H1 (cell line): ENCODE data around the gene ING5. TPM values are rescaled to one million over a fixed set of nuclear protein-coding genes. Genes with fewer than 3 reads are reported as not detected.

Source experiments
- CTCF ChIA-PET: fragments of 300-600 bp; sonication (Branson Sonifier 250); formaldehyde crosslinking; loops from one replicate; lab custom pipeline; 2021; ENCODE audit not compliant: partially characterized antibody; lab: Charles Lee
- POLR2A ChIA-PET: fragments of 300-600 bp; sonication (Branson Sonifier 250); formaldehyde crosslinking; loops from one replicate; lab custom pipeline; 2021; ENCODE audit warnings: inconsistent platforms; ENCODE audit not compliant: partially characterized antibody; lab: Charles Lee
- DNase-seq, 2 experiments: peaks; one replicate each; pipeline versions ENCODE4 v3.0.0 to v3.0.0-alpha.2; 2010 to 2022; ENCODE audit warnings: low spot score in 2 of 2, low read depth in 1 of 2, mixed read lengths in 1 of 2
- FAIRE-seq: peaks from 2 replicates; lab custom pipeline; 2011; peaks lifted over from hg19 to GRCh38; lab: Jason Lieb, UNC
- H2AFZ ChIP-seq: 2 replicates; pipeline ENCODE4 v1.8.1; 2012; ENCODE audit warnings: low read length, inconsistent platforms
- H2AK5ac ChIP-seq: 2 replicates; pipeline ENCODE4 v1.6.1; 2013; ENCODE audit warnings: low read depth, low read length
- H2BK120ac ChIP-seq: replicated peaks from 2 replicates; pipeline ENCODE3; 2013; ENCODE audit warnings: low read depth, low read length, inconsistent platforms
- H2BK12ac ChIP-seq: 2 replicates; pipeline ENCODE4 v1.6.1; 2013; ENCODE audit warnings: low read depth, low read length
- H2BK15ac ChIP-seq: 2 replicates; pipeline ENCODE4 v1.6.1; 2013; ENCODE audit warnings: low read length
- H2BK20ac ChIP-seq: 2 replicates; pipeline ENCODE4 v1.6.1; 2013; ENCODE audit warnings: low read length
- H2BK5ac ChIP-seq: 2 replicates; pipeline ENCODE4 v1.6.1; 2013; ENCODE audit warnings: low read depth, low read length
- H3K14ac ChIP-seq: 2 replicates; pipeline ENCODE4 v1.6.1; 2013; ENCODE audit warnings: inconsistent platforms; ENCODE audit not compliant: insufficient read length
- H3K18ac ChIP-seq: 2 replicates; pipeline ENCODE4 v1.6.1; 2013; ENCODE audit warnings: low read length; ENCODE audit errors: extremely low read depth
- H3K23ac ChIP-seq: 2 replicates; pipeline ENCODE4 v1.6.1; 2013; ENCODE audit warnings: inconsistent platforms; ENCODE audit not compliant: insufficient read length
- H3K23me2 ChIP-seq: 2 replicates; pipeline ENCODE4 v1.6.1; 2013; ENCODE audit warnings: low read depth, low read length
- H3K27ac ChIP-seq: 2 replicates; pipeline ENCODE4 v1.6.1; 2011; ENCODE audit warnings: low read depth, low read length, inconsistent platforms
- H3K27me3 ChIP-seq, 4 experiments: replicated peaks in 1 of 4; 1 replicate in 1 of 4; 2 replicates in 3 of 4; pipeline versions ENCODE4 v1.6.1 to v1.8.1; 2011 to 2013; ENCODE audit warnings: low read length in 3 of 4, mild to moderate bottlenecking in 3 of 4, inconsistent platforms in 2 of 4, mixed read lengths in 2 of 4, moderate library complexity in 1 of 4; ENCODE audit not compliant: control insufficient read depth in 3 of 4, insufficient read depth in 3 of 4; ENCODE audit errors: extremely low read depth in 1 of 4
- H3K36me3 ChIP-seq, 4 experiments: 2 replicates each; pipeline versions ENCODE4 v1.6.1 to v1.8.1; 2011 to 2013; ENCODE audit warnings: mild to moderate bottlenecking in 4 of 4, low read length in 3 of 4, moderate library complexity in 2 of 4, control low read depth in 1 of 4, inconsistent platforms in 1 of 4; ENCODE audit not compliant: insufficient read depth in 4 of 4, control insufficient read depth in 2 of 4
- H3K4ac ChIP-seq: replicated peaks from 2 replicates; pipeline ENCODE3; 2013; ENCODE audit warnings: low read length, low read depth, mixed read lengths, inconsistent platforms; ENCODE audit not compliant: insufficient read length
- H3K4me1 ChIP-seq, 4 experiments: replicated peaks in 1 of 4; 1 replicate in 1 of 4; 2 replicates in 3 of 4; pipeline versions ENCODE4 v1.6.1 to v1.8.1; 2011 to 2013; ENCODE audit warnings: low read length in 3 of 4, inconsistent platforms in 2 of 4, mixed read lengths in 1 of 4; ENCODE audit not compliant: insufficient read depth in 4 of 4, control insufficient read depth in 3 of 4
- H3K4me2 ChIP-seq, 2 experiments: 2 replicates each; pipeline versions ENCODE4 v1.6.1 to v1.8.1; 2011 to 2013; ENCODE audit warnings: low read depth in 2 of 2, low read length in 2 of 2, control low read depth in 1 of 2, inconsistent platforms in 1 of 2, mild to moderate bottlenecking in 1 of 2; ENCODE audit not compliant: insufficient read depth in 1 of 2
- H3K4me3 ChIP-seq, 4 experiments: fragments of 200-600, 300-600 bp in 1 of 4; sonication (generic), shearing (Covaris generic), sonication (Bioruptor Twin) in 1 of 4; 2 replicates each; pipeline versions ENCODE4 v1.5.1 to v1.8.1; 2011 to 2016; ENCODE audit warnings: low read length in 4 of 4, low read depth in 3 of 4, control low read depth in 2 of 4, inconsistent platforms in 2 of 4, mild to moderate bottlenecking in 2 of 4, mixed read lengths in 1 of 4, moderate library complexity in 1 of 4; ENCODE audit not compliant: insufficient read depth in 2 of 4; ENCODE audit errors: extremely low read depth in 1 of 4
- H3K56ac ChIP-seq: replicated peaks from 2 replicates; pipeline ENCODE3; 2013; ENCODE audit warnings: low read depth, mild to moderate bottlenecking, mixed read lengths, low read length, inconsistent platforms; ENCODE audit not compliant: insufficient read length
- H3K79me1 ChIP-seq: 2 replicates; pipeline ENCODE4 v1.6.1; 2013; ENCODE audit warnings: low read depth, low read length, control low read depth
- H3K79me2 ChIP-seq, 2 experiments: 2 replicates each; pipeline versions ENCODE4 v1.6.1 to v1.8.1; 2012 to 2013; ENCODE audit warnings: low read length in 2 of 2, mild to moderate bottlenecking in 2 of 2, inconsistent platforms in 1 of 2; ENCODE audit not compliant: insufficient read depth in 2 of 2, control insufficient read depth in 1 of 2
- H3K9ac ChIP-seq, 4 experiments: replicated peaks in 1 of 4; 1 replicate in 1 of 4; 2 replicates in 3 of 4; pipeline versions ENCODE4 v1.6.1 to v1.8.1; 2011 to 2013; ENCODE audit warnings: low read depth in 3 of 4, low read length in 3 of 4, control low read depth in 2 of 4, mild to moderate bottlenecking in 2 of 4, moderate library complexity in 2 of 4, inconsistent platforms in 1 of 4; ENCODE audit errors: extremely low read depth in 1 of 4
- H3K9me3 ChIP-seq, 2 experiments: 2 replicates each; pipeline versions ENCODE4 v1.6.1 to v1.8.1; 2012 to 2013; ENCODE audit warnings: mild to moderate bottlenecking in 2 of 2, moderate library complexity in 2 of 2, control low read depth in 1 of 2, inconsistent platforms in 1 of 2, low read depth in 1 of 2, low read length in 1 of 2, mixed read lengths in 1 of 2; ENCODE audit not compliant: insufficient read depth in 2 of 2
- H4K20me1 ChIP-seq, 2 experiments: replicated peaks in 1 of 2; 2 replicates each; pipeline versions ENCODE3 to v1.8.1; 2011 to 2013; ENCODE audit warnings: inconsistent platforms in 2 of 2, low read length in 2 of 2, mild to moderate bottlenecking in 1 of 2; ENCODE audit not compliant: insufficient read depth in 2 of 2, control insufficient read depth in 1 of 2
- H4K5ac ChIP-seq: 2 replicates; pipeline ENCODE4 v1.6.1; 2013; ENCODE audit warnings: low read length, low read depth, mixed read lengths, inconsistent platforms; ENCODE audit not compliant: insufficient read length
- H4K8ac ChIP-seq: 2 replicates; pipeline ENCODE4 v1.8.0; 2013; ENCODE audit warnings: mild to moderate bottlenecking, moderate library complexity, low read length, inconsistent platforms; ENCODE audit not compliant: insufficient read depth; ENCODE audit errors: extremely low read depth
- H4K91ac ChIP-seq: replicated peaks from 2 replicates; pipeline ENCODE3; 2013; ENCODE audit warnings: low read length, mixed read lengths, inconsistent platforms; ENCODE audit not compliant: insufficient read length
- CBX8 ChIP-seq: fragments of 300-800, 300-1000 bp; sonication (generic); IDR thresholded peaks from 2 replicates; pipeline ENCODE4 v1.7.1; 2016; ENCODE audit warnings: low read depth, low read length, borderline replicate concordance
- RAD21 ChIP-seq, 2 experiments: IDR thresholded peaks in 1 of 2; conservative IDR thresholded peaks in 1 of 2; 2 replicates each; pipeline ENCODE4 v1.6.1; 2011; ENCODE audit warnings: low read depth in 2 of 2, low read length in 2 of 2, improper control_type of control experiment in 1 of 2, inconsistent platforms in 1 of 2, mild to moderate bottlenecking in 1 of 2, moderate library complexity in 1 of 2
- SUZ12 ChIP-seq: fragments of 200-600 bp; sonication (generic); IDR thresholded peaks from 2 replicates; pipeline ENCODE4 v1.6.1; 2012; ENCODE audit warnings: mild to moderate bottlenecking, inconsistent platforms, low read length, moderate library complexity, mixed read lengths
- WGBS, 2 experiments: shearing (Covaris generic) in 1 of 2; methylation state at CpG; one replicate each; pipeline versions ENCODE4 v1.1.6 to v1.1.7; 2013 to 2015; ENCODE audit warnings: low lambda C conversion rate in 2 of 2, mixed read lengths in 2 of 2, inconsistent platforms in 1 of 2, low coverage in 1 of 2, missing lambda C conversion rate in 1 of 2; ENCODE audit not compliant: insufficient replicate concordance in 2 of 2, insufficient coverage in 1 of 2, insufficient read length in 1 of 2; ENCODE audit errors: extremely low coverage in 1 of 2, missing lambda C conversion rate in 1 of 2; 5-methylcytosine and 5-hydroxymethylcytosine counted together
- polyA plus RNA-seq, 7 experiments: library from polyadenylated mRNA; depleted of rRNA in 3 of 7; stranded (reverse) in 5 of 7; unstranded in 2 of 7; fragments of >200 nt in 5 of 7; fragments of 200-250 nt in 2 of 7; gene quantifications; 1 replicate in 5 of 7; 2 replicates in 1 of 7; 4 replicates in 1 of 7; pipeline versions ENCODE4 v1.2.1 to v1.2.3, GENCODE V29; 2011 to 2013; ENCODE audit warnings: missing spikeins in 2 of 7, mixed read lengths in 2 of 7
- total RNA-seq: library from RNA; stranded (reverse); fragmentation: NEBNext Ultra II Directional; extraction: Animal tissue kit (Norgen Biotek cat#: 25700); gene quantifications from 2 replicates; pipeline ENCODE4 v1.2.1, GENCODE V29; 2021

Gene ING5
- total and polyA plus RNA-seq, 2 of the 8 experiments (the other 6 are each of a cell fraction or from before 2014, with no cell fraction given) = 41.5 to 47.4 TPM

- DNase-seq = no peak
- Histone ChIP-seq H3K14ac (no peak overlapping the region), H3K9ac (no peak overlapping the region), H2AFZ (no peak overlapping the region), H2BK120ac (no peak overlapping the region), H3K56ac (no peak overlapping the region), H3K27me3 (no peaks in the 10 kb centered on the region), H3K4me2 (no peak overlapping the region), H3K79me2 (no peaks in the 10 kb centered on the region), H3K27ac (no peak overlapping the region), H3K23me2 (no peaks in the 10 kb centered on the region), H2BK5ac (peak overlapping the region; percentile 71; the same call in 1 of the 2 replicates), H3K23ac (no peak overlapping the region), H3K4me3 (no peak overlapping the region), H2BK12ac (no peak overlapping the region), H2AK5ac (no peak overlapping the region), H3K4me1 (no peaks in the 10 kb centered on the region), H3K4ac (no peak overlapping the region), H3K9me3 (no peaks in the 10 kb centered on the region), H4K91ac (no peak overlapping the region), H3K36me3 (no peaks in the 10 kb centered on the region; a peak in 2 of 8 replicates), H4K20me1 (peaks cover 0 to 6% of the 10 kb centered on the region in 2 experiments), H4K5ac (no peak overlapping the region), H2BK15ac (no peak overlapping the region), H3K18ac (no peak overlapping the region), H4K8ac (no peak overlapping the region), H2BK20ac (no peak overlapping the region), H3K79me1 (no peaks in the 10 kb centered on the region)
- POLR2A ChIA-PET = no interaction called here
- no peak for FAIRE-seq
- 89% methylated on average over 18 of the region's 21 CpGs; no CpG with 5 or more reads in 1 of the 2 experiments for WGBS, 2 experiments
- CTCF ChIA-PET = no interaction called here
- TF ChIP-seq RAD21 (IDR thresholded peaks at IDR 0.05 in 1 of 2, conservative IDR thresholded peaks at IDR 0.05 in 1 of 2; ENCODE audit: low read depth in 2 of 2, low read length in 2 of 2) (no peak), CBX8 (no peak), SUZ12 (no peak)
Measured at GRCh38 chr2:241752689-241753276, 50.9 kb downstream of the ING5 start.
